ENCODE data around the gene HLA-DQB2. TPM values are rescaled to one million over a fixed set of nuclear protein-coding genes. Genes with fewer than 3 reads are reported as not detected.
"Not testable (repeated sequence)": the region's sequence is repeated elsewhere in the genome, so short reads cannot be mapped to it uniquely, and the experiment has no call there.

HLA-DQB2 gene
- 1 to 10 TPM in 1 of 2 donors, not detected in 1; 1.5 TPM for total RNA-seq

DNA sequence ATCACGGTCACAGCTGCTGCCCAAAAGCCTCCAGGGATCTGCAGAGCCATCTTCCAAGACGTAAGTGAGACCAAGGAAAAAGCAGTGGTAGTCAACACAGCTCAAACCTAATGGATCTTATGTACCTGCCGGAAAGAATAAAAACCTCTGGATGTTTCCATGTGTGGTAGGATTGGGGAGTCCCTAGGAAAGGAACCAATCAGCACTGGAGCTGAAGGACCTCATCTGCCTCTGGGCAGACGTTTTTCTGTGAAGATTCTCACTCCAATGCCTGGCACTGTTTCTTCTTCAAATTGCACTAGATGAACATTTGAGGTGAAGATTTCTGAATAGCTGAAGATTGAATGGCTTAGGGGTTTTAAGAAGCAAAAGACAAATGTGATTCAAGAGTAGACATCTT, at the start of gene HLA-DQB2:
Gene HLA-DQB2 (minus strand): TSS at position 112 of the 400 bp plus-strand sequence. CDS start 62 bp downstream, at position 50.
- H3K4me3 ChIP-seq = no peak within 1 kb of the TSS
- TF ChIP-seq, protein P1, sequence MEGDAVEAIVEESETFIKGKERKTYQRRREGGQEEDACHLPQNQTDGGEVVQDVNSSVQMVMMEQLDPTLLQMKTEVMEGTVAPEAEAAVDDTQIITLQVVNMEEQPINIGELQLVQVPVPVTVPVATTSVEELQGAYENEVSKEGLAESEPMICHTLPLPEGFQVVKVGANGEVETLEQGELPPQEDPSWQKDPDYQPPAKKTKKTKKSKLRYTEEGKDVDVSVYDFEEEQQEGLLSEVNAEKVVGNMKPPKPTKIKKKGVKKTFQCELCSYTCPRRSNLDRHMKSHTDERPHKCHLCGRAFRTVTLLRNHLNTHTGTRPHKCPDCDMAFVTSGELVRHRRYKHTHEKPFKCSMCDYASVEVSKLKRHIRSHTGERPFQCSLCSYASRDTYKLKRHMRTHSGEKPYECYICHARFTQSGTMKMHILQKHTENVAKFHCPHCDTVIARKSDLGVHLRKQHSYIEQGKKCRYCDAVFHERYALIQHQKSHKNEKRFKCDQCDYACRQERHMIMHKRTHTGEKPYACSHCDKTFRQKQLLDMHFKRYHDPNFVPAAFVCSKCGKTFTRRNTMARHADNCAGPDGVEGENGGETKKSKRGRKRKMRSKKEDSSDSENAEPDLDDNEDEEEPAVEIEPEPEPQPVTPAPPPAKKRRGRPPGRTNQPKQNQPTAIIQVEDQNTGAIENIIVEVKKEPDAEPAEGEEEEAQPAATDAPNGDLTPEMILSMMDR (IDR thresholded peaks at IDR 0.05) = no peak
- no peak for TF ChIP-seq POLR2A (IDR thresholded peaks at IDR 0.05)
- TF ChIP-seq POLR2AphosphoS5 (IDR thresholded peaks at IDR 0.05) = no peak
- peaks cover 3% of the 10 kb centered on the region for H3K27me3 ChIP-seq (replicated peaks; ENCODE audit: insufficient read depth)
- no peak within 1 kb of the TSS for H3K27ac ChIP-seq
- no peaks in the 10 kb centered on the region for H3K9me3 ChIP-seq
- no peak for DNase-seq (ENCODE audit: low spot score)
- no peaks in the 10 kb centered on the region for H3K36me3 ChIP-seq
- H3K4me1 ChIP-seq (replicated peaks) = no peaks in the 10 kb centered on the region
- intact Hi-C loops (cut with DNase I) = no loop called here
- WGBS = 44% methylated on average over 4 of the region's 4 CpGs

DNA sequence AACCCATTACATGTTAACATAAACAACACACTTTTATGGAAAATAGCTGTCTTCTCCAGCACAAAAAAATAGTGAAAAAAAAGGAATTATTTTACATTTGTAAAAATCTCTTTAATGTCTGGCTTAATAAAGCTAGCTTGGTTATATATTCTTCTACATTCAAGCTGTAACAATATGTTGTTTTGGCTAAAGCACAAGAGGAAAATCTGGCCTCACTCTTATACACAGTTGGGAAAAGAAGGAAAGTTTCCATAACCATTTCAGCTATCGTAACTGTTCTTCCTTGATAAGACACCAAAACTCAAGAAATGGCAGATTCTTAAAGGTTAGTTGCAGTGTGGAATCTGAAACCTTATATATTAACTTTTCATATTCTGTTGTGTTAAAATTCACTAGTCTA, 45.8 kb upstream of the HLA-DQB2 start:
- H3K27ac ChIP-seq = no peak overlapping the region
- no peaks in the 10 kb centered on the region for H3K36me3 ChIP-seq
- intact Hi-C loops (cut with DNase I) = no loop called here
- H3K4me1 ChIP-seq (replicated peaks) = no peaks in the 10 kb centered on the region
- H3K27me3 ChIP-seq (replicated peaks; ENCODE audit: insufficient read depth) = no peaks in the 10 kb centered on the region
- WGBS = 2% methylated on average over 1 of the region's 1 CpG
- DNase-seq (ENCODE audit: low spot score) = no peak
- TF ChIP-seq, protein P1 (IDR thresholded peaks at IDR 0.05) = no peak
- TF ChIP-seq POLR2A (IDR thresholded peaks at IDR 0.05) (no peak), POLR2AphosphoS5 (IDR thresholded peaks at IDR 0.05) (no peak)
- no peaks in the 10 kb centered on the region for H3K9me3 ChIP-seq
- no peak overlapping the region for H3K4me3 ChIP-seq

DNA sequence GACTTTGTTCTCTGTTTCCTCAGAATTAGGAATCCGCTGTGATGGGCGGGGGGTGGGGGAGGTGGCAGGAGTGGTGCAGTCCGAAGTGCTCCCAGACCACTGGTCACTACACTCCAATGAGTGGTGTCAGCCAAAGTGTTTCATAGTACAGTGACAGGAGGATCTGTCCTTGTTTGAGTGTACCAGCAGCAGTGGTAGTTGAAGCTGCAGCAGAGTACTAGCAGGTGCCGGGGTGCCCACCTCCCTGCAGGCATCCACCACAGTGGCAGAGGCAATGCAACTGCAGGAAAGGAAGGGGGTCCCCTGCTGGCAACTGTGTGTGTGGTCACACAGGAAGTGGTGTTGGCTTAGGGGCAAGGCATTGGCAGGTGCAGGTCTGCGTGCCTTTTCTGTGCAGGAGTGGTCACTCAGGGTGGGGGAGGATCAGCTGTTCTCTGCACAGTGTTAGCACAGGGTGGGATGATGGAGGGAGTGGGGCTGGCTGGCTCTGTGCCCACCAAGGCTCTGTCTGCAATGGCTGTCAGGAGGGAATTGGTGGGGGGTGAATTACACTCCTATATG, 43.8 kb upstream of the HLA-DQB2 start:
- Histone ChIP-seq H3K36me3 (no peaks in the 10 kb centered on the region), H3K27ac (no peak overlapping the region)

DNA sequence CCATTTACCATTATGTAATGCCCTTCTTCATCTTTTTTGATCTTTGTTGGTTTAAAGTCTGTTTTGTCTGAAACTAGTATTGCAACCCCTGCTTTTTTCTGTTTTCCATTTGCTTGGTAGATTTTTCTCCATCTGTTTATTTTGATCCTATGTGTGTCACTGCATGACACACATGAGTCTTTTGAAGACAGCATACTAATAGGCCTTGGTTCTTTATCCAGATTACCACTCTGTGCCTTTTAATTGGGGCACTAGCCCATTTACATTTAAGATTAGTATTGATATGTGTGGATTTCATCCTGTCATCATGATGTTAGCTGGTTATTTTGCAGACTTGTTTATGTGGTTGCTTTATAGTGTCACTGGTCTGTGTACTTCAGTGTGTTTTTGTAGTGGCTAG, 42.1 kb upstream of the HLA-DQB2 start:
- H3K9me3 ChIP-seq; H3K4me1 ChIP-seq (replicated peaks); H3K27me3 ChIP-seq (replicated peaks; ENCODE audit: insufficient read depth); H3K36me3 ChIP-seq; intact Hi-C loops (cut with DNase I); H3K4me3 ChIP-seq; DNase-seq (ENCODE audit: low spot score); H3K27ac ChIP-seq: not testable (repeated sequence)

More for the DNA sequence above, 43.8 kb upstream of the HLA-DQB2 start:
- TF ChIP-seq POLR2AphosphoS5 (IDR thresholded peaks at IDR 0.05) = no peak
- TF ChIP-seq, protein P1 (IDR thresholded peaks at IDR 0.05) = no peak
- no peak for TF ChIP-seq POLR2A (IDR thresholded peaks at IDR 0.05)
- 75% methylated on average over 5 of the region's 5 CpGs for WGBS
- no peak for DNase-seq (ENCODE audit: low spot score)
- Histone ChIP-seq H3K4me3 (no peak overlapping the region), H3K27me3 (replicated peaks; ENCODE audit: insufficient read depth) (no peaks in the 10 kb centered on the region), H3K4me1 (replicated peaks) (no peaks in the 10 kb centered on the region), H3K9me3 (no peaks in the 10 kb centered on the region)
- intact Hi-C loops (cut with DNase I) = no loop called here

DNA sequence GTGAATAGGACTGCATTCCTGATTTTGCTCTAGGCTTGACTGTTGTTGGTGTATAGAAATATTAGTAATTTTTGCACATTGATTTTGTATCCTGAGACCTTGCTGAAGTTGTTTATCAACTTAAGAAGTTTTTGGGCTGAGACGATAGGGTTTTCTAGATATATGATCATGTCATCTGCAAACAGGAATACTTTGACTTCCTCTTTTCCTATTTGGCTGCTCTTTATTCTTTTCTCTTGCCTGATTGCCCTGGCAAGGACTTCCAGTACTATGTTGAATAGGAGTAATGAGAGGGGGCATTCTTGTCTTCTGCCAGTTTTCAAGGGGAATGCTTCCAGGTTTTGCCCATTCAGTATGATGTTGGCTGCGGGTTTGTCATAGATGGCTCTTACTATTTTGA, 40.1 kb upstream of the HLA-DQB2 start:
- 56% methylated on average over 2 of the region's 2 CpGs for WGBS
- intact Hi-C loops (cut with DNase I) = no loop called here
- Histone ChIP-seq H3K4me3 (no peak overlapping the region), H3K9me3 (no peaks in the 10 kb centered on the region), H3K27me3 (replicated peaks; ENCODE audit: insufficient read depth) (no peaks in the 10 kb centered on the region), H3K36me3 (no peaks in the 10 kb centered on the region), H3K27ac (no peak overlapping the region), H3K4me1 (replicated peaks) (no peaks in the 10 kb centered on the region)
- no peak for DNase-seq (ENCODE audit: low spot score)
- TF ChIP-seq POLR2AphosphoS5 (IDR thresholded peaks at IDR 0.05) (no peak), POLR2A (IDR thresholded peaks at IDR 0.05) (no peak)
- TF ChIP-seq, protein P1 (IDR thresholded peaks at IDR 0.05) = no peak
